8988T (cell line): Measurements from ENCODE around the gene CEP95.
A peak's percentile ranks its signal among the peaks of the same experiment; 100 is the strongest.
"Not testable (repeated sequence)": the region's sequence is repeated elsewhere in the genome, so short reads cannot be mapped to it uniquely, and the experiment has no call there.

ENCODE experiments used
- DNase-seq: peaks from one replicate; pipeline ENCODE4 v3.0.0; 2011

CEP95 gene, protein sequence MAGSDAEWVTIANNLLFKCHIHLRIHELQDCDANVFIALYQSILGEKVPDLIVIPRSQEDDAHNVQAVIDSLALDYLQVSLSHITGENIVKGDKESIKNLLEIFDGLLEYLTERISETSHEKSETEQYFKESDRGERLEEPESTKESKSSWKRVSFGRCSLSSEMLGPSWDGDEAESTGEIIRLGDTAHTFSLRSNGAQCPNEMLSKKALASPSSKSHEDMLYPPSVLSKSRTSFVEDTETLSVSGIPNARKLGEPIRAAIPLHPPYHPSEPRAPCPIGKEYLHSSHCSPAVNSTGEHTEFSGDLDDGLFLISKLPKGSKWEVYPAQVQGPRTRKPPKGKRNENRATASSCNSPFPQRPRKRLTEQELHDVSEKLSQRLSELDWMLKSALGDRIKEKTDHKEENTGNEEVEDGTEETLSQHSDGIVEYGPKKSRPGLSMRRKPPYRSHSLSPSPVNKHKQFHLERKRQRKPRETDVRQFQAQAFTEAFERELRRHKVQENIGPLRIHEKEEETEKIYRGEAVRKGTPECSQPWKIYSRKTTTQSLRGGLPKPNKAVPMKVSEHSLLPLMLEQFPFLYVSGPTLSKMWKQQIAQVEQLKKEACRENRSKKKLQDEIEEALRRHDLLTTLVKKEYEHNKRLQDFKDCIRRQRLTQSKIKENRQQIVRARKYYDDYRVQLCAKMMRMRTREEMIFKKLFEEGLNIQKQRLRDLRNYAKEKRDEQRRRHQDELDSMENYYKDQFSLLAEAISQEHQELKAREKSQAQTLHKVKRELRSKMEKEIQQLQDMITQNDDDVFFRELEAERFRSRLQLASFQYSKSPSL

GRCh38 chr17:64506576-64507412 is at the start of gene CEP95:
Gene CEP95 (plus strand): TSS chr17:64506977. CDS start chr17:64507098, 121 bp downstream.
- peak; percentile 47 for DNase-seq

GRCh38 chr17:64457156-64457555 is 49.6 kb upstream of the CEP95 start:
- DNase-seq = no peak

GRCh38 chr17:64458756-64459155 is 48.0 kb upstream of the CEP95 start:
- no peak for DNase-seq

- DNase-seq = no peak
Measured at GRCh38 chr17:64459284-64459747, 47.5 kb upstream of the CEP95 start.

DNA sequence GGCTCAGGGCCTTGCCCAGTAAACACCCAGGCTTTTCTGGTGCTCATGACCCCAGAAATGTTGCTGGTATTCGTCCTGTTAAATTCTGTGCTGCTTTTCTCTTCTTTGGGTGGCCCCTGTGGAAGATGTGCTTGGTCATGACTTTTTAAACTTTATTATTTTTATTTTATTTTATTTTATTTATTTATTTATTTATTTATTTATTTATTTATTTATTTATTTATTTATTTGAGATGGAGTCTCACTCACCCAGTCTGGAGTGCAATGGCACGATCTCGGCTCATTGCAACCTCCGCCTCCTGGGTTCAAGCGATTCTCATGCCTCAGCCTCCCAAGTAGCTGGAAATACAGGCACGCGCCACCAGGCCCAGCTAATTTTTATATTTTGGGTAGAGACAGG is 47.0 kb upstream of the CEP95 start:
- DNase-seq = not testable (repeated sequence)

DNA sequence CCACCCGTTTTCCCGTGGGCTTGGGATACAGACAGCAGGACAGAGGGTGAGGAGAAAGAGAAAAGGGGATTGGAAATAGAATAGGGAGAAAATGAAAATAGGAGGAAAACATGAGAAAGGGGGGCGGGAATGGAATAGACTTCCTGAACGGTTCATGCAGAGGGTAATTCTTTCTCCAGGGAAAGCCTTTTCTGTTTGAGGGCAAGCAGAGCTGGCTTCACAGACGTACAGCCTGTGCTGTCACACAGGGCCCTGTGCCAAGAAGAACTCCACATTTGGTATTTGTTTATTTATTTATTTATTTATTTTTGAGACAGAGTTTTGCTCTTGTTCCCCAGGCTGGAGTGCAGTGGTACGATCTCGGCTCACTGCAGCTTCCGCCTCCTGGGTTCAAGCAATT is 45.8 kb upstream of the CEP95 start:
- DNase-seq = no peak

DNA sequence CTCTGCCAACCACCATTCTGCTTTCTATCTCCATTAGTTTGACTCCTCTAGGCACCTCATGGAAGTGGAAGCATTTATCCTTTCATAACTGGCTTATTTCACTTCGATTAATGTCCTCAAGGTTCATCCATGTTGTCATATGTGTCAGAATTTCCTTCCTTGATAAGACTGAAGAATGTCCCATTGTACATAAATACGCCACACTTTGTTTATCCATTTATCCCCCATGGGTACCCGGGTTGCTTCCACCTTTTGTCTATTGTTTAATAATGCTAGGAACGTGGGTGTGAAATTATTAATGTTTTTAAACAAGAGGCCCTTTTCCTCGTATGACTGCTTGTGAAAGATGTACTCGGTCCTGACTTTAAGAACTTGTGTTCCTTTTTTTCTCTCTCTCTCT is 45.0 kb upstream of the CEP95 start:
- no peak for DNase-seq

GRCh38 chr17:64466019-64466735 is 40.6 kb upstream of the CEP95 start:
- DNase-seq = no peak

DNA sequence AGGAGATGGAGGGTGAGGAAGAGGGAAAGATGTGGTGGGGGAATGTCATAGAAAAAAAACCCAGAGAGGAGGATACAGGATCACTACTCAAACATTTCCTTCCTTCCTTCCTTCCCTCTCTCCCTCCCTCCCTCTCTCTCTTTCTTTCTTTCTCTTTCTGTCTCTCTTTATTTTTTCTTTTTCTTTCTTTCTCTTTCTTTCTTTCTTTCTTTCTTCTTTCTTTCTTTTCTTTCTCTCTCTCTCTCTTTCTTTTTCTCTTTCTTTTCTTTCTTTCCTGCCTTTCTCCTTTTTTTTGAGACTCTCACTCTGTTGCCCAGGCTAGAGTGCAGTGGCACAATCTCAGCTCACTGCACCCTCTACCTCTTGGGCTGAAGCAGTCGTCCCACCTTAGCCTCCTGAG is 39.9 kb upstream of the CEP95 start:
- not testable (repeated sequence) for DNase-seq

- DNase-seq = no peak
Measured at GRCh38 chr17:64470625-64471024, 36.2 kb upstream of the CEP95 start.

DNA sequence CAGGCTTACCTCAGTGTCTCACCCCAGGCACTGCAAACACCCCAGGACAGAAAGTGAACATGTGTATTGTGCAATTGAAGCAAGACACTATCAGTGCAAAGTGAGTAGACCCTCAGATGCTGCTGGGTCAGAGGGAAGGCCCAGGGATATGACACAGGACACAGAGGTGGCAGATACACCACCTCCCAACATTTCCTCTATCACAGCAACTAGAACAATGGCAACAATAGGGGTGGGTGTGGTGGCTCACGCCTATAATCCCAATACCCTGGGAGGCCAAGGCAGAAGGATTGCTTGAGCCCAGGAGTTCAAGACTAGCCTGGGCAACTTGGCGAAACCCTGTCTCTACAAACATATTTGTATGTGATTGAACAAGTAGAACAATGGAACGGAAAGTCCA is 35.3 kb upstream of the CEP95 start:
- DNase-seq = no peak

- DNase-seq = no peak
Measured at GRCh38 chr17:64472564-64472963, 34.2 kb upstream of the CEP95 start.

DNA sequence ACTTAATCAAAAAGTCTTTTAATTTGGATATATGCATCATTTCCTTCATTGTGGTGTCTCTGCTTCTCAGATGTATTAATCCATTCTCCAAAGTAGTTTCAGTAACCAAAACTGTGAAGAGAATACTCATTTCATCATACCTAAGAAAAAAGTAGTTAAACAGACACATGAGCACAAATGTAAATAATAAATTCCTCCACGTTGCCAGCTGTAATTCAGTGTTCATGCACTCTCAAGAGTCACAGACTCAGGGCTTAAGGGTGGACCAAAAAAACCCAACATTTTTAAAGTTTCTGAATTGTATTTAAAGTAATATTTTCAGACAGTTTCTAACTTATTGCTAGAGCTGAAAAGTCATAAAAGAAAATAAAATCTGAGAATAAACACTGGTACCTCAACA is 28.9 kb upstream of the CEP95 start:
- no peak for DNase-seq

DNA sequence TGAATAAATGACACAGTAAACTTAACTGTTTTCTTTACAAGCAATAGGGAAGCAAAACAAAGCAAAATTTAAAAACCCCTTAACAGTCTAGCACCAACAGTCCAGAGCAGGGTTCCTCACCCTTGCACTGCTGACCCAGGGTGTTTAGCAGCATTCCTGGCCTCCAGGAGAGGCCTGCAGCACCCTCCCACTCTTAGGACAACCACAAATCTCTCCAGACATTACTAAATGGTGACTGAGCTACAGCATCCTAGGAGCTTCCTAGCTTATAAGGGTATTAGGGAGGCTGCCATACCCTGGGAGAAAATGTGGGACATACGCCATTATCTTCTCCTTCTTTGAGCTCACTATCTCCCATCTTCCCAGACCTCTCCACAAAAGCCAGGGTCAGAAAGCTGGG is 25.8 kb upstream of the CEP95 start:
- DNase-seq = no peak

GRCh38 chr17:64484380-64484779 is 22.4 kb upstream of the CEP95 start:
- no peak for DNase-seq

GRCh38 chr17:64488301-64488700 is 18.5 kb upstream of the CEP95 start:
- no peak for DNase-seq

GRCh38 chr17:64491034-64491860 is 15.5 kb upstream of the CEP95 start:
- no peak for DNase-seq

DNA sequence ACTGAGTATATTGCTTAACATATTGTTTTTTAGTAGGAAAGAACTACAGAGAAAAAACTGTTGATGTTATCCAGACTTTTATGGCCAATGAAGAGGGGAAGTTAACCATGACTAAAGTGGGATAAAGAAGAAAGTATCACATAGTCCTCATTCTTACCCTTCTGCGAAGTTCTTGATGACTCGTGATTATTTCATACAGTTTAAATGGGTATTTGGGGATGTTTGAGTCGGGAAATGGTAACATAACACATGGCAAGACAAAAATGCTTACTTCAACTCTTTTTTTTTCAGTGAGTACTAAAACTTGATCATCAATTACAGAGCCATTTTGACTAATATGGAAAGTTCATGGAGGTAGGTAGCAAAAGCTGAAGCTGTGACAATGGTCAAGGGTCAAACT is 14.8 kb upstream of the CEP95 start:
- no peak for DNase-seq

DNA sequence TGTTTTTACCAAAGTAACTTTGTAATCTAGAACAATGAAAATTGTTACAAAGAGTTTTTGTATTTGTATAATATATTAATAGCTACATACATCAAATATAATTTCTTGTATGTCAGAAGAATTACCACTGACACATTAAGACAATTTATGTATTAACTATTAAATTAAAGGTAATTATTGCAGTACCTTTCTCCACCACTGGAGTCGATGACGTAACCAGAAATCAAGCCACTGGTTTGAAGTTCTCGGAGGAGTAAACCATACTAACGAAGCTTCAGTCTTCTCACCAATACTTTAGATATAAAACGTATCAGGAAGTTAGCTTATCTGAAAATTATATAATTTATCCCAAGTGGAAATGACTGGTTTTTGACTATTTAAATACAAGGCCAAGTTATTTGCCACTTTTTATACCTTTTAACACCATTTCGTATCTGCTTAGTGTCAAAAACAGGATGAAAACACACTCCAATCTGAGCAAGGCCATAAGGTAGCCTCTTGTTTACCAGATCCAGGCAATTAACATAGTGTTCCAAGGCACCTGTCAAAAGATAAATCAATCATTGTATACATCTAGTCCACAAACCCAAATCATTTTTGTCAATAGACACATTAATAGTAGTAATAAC is 14.2 kb upstream of the CEP95 start:
- DNase-seq = no peak

DNA sequence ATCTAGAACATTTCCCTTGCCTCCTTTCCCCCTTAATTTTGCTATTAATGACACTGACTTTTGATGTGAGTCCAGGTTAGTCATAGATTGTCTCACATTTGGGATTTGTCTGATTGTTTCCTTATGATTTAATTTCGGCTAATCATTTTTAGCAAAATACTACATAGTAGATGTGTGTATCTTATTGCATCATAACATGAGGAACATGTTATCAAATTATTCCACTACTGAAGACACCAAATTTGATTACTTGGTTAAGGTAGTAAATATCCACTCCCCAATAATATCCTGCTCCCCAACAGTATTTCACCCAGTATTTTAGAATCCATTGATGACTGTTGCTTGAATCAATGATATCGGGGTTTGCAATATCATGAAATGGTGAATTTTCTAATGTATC is 12.7 kb upstream of the CEP95 start:
- no peak for DNase-seq

- not testable (repeated sequence) for DNase-seq
Measured at GRCh38 chr17:64495300-64495699, 11.5 kb upstream of the CEP95 start.
